HG02981 (cell line): ENCODE measurements around the gene ARPC5.
"Not testable (repeated sequence)": the region's sequence is repeated elsewhere in the genome, so short reads cannot be mapped to it uniquely, and the experiment has no call there.

Experiments used
- ATAC-seq: cut with Tn5 transposase; IDR thresholded peaks from one replicate; pipeline ENCODE4 v1.9.1; 2021; ENCODE audit warnings: mild to moderate bottlenecking, moderate library complexity; ENCODE audit not compliant: unreplicated experiment

Gene ARPC5

GRCh38 chr1:183635606-183636333 lies at the start of gene ARPC5:
TSS of gene ARPC5 (minus strand) at chr1:183635783. CDS start at chr1:183635659, 124 bp downstream.
- peak; percentile 86 for ATAC-seq

- ATAC-seq, result no peak
Measured at GRCh38 chr1:183685112-183685713, 49.6 kb upstream of the ARPC5 start.

GRCh38 chr1:183679363-183679762 lies 43.8 kb upstream of the ARPC5 start:
- ATAC-seq, result not testable (repeated sequence)

- ATAC-seq, result no peak
Measured at GRCh38 chr1:183678819-183679218, 43.2 kb upstream of the ARPC5 start.

GRCh38 chr1:183676586-183677189 lies 41.1 kb upstream of the ARPC5 start:
- ATAC-seq, result no peak

- ATAC-seq, result no peak
Measured at GRCh38 chr1:183675883-183676585, 40.5 kb upstream of the ARPC5 start.

DNA sequence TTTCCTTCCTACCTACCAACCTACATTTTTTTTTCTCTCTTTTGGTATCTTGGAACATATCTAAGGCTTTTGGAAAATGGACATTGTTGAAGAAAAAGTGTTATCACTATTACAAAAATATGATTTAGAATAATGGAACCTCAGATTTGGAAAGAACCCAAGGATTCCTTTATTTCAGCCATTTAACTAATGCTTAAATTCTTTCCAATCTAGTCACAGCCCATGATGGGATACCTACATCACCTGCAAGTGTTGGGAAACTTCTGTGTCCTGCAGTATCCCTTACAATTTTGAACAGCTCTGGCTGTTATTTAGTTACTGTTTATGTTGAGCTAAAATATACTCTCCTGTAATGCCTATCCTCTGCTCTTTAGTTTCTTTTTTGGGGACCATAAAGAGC lies 39.8 kb upstream of the ARPC5 start:
- no peak for ATAC-seq

DNA sequence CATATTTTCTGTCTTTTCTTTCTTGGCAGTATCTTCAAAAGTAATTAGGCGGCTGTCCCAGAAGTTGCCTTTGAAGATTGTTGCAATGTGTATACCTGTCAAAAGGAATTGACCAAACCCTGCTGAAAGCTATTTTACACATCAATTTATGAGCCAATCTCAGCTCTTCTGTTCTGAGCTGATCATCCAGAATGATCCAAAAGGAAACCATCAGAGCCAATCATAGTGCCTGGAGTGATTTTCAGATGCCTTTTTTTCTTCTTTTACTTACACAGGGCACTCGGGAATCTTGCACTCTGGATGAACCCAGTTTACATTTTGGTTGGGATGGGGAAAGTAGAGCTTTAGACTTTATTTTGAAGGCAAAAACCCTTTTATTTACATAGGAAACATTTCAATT lies 39.3 kb upstream of the ARPC5 start:
- no peak for ATAC-seq

GRCh38 chr1:183674339-183674738 lies 38.8 kb upstream of the ARPC5 start:
- no peak for ATAC-seq

GRCh38 chr1:183673605-183674323 lies 38.2 kb upstream of the ARPC5 start:
- ATAC-seq, result no peak

GRCh38 chr1:183670169-183670568 lies 34.6 kb upstream of the ARPC5 start:
- no peak for ATAC-seq

DNA sequence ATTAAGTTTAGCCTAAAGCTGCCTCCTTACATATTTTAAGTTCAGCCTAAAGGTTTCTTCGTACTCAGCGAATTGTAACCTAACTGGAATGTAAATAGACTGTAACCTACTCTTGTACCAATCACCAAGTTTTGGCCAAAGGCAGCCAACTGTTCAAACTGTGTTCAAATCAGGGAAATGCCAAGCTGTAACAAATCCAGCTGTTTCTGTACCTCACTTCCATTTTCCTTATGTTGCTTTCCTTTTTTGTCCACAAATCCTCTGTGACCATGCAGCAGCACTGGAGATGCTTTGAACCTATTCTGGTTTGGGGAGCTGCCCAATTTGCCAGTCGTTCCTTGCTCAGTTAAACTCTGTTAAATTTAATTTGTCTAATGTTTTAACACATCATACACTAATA lies 20.8 kb upstream of the ARPC5 start:
- no peak for ATAC-seq

GRCh38 chr1:183655562-183656075 lies 20.0 kb upstream of the ARPC5 start:
- ATAC-seq, result no peak

GRCh38 chr1:183654706-183655105 lies 19.1 kb upstream of the ARPC5 start:
- no peak for ATAC-seq

GRCh38 chr1:183653876-183654451 lies 18.4 kb upstream of the ARPC5 start:
- no peak for ATAC-seq

GRCh38 chr1:183653462-183653794 lies 17.8 kb upstream of the ARPC5 start:
- ATAC-seq, result no peak

DNA sequence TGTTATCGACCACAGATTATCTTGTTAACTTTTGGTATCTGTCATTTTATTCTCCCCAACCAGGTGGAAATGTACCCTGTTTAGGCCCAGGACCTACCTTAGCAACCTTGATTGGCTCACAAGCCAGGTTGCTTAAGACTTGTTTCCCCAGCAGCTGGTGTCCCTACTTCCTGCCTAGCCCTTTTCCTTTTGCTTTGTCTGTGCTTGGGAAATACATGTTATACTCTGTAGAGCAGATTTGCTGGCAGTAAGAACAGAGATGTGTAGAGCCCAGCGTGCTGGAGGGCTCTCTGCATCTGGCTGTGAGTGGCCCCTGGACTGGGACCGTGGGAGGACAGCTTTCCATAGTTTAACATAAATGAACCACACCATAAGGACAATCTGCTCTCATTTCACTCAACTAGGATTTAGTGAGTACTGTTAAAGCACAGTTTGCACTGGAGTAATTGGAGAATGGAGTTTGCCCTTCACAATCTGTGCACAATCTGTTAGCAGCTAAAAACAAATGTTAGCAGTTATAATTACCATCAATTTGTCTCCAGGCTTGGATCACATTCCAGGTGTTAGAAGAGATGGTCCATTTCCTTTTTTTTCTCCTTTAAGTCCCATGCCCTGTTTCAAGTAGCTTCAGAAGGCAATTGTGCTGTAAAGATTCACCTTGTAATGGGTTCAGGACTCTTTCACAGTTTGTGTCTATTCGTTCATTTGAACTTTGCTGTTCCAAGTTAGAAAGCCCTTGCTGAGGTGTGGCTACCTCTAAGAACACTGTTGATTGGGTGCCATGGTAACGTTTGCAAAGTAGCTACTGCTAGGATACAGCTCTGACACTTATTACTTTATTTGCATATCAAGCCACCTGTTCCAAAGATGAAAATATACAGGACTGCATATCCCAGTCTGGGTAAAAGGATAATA lies 17.2 kb upstream of the ARPC5 start, which contains the start of gene APOBEC4:
TSS of gene APOBEC4 (minus strand) at position 770 of the 915 bp plus-strand sequence. CDS start 4,535 bp downstream, outside the sequence.
- ATAC-seq, result no peak

DNA sequence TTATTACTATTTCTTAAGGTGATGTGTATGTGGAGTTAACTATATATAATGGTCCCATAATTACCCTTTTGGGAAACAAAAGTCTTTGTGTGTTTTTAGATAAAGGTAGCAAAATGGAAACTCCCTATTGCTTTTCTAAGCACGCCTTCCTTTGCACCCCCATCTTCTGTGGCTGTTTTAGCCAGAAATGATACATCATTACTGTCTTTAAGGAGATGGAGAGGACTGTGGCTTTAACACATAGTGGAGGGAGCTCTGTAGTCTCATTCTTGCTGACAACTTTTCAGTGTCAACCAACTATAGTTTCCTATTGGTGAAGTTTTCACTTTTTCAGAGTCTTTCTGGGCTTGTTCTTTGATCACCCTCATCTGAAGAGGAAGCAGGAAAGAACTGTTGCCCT lies 16.5 kb upstream of the ARPC5 start:
- no peak for ATAC-seq

GRCh38 chr1:183651612-183652011 lies 16.0 kb upstream of the ARPC5 start:
- no peak for ATAC-seq
